Activated T-helper 1 cell treated with Interleukin-2 at 50 U/mL for 16 hours (primary cell): ENCODE measurements around the gene GABRG1.

Experiments used
- DNase-seq: peaks from one replicate; pipeline ENCODE4 v3.0.0-alpha.2; 2020; ENCODE audit warnings: low read depth

The GABRG1 gene

GRCh38 chr4:46123913-46124755 is at the start of gene GABRG1:
Gene GABRG1 (minus strand): TSS chr4:46124054. CDS start chr4:46123913, 141 bp downstream.
- no peak for DNase-seq

- DNase-seq = no peak
Measured at GRCh38 chr4:46146993-46147392, 23.1 kb upstream of the GABRG1 start.

- no peak for DNase-seq
Measured at GRCh38 chr4:46131498-46132057, 7.7 kb upstream of the GABRG1 start.

GRCh38 chr4:46124773-46125413 is 1.0 kb upstream of the GABRG1 start:
- DNase-seq = no peak

- no peak for DNase-seq
Measured at GRCh38 chr4:46081674-46082073, 42.2 kb downstream of the GABRG1 start.

GRCh38 chr4:46081248-46081647 is 42.6 kb downstream of the GABRG1 start:
- no peak for DNase-seq

GRCh38 chr4:46073778-46074177 is 50.1 kb downstream of the GABRG1 start:
- no peak for DNase-seq

- DNase-seq = no peak
Measured at GRCh38 chr4:46051392-46051791, 72.5 kb downstream of the GABRG1 start.

GRCh38 chr4:46032056-46032455 is 91.8 kb downstream of the GABRG1 start:
- no peak for DNase-seq

- no peak for DNase-seq
Measured at GRCh38 chr4:46016306-46016705, 107.5 kb downstream of the GABRG1 start.

- no peak for DNase-seq
Measured at GRCh38 chr4:45992728-45993127, 131.1 kb downstream of the GABRG1 start.

- no peak for DNase-seq
Measured at GRCh38 chr4:45989775-45990174, 134.1 kb downstream of the GABRG1 start.

GRCh38 chr4:45987858-45988257 is 136.0 kb downstream of the GABRG1 start:
- no peak for DNase-seq
